ENCODE results near the gene RASSF8.

The RASSF8 gene

GRCh38 chr12:26114720-26115401 is 156.4 kb downstream of the RASSF8 start:
- Histone ChIP-seq H3K9me3 (ENCODE audit: control insufficient read depth, low read depth, low read length) (no peaks in the 10 kb centered on the region), H3K9ac (ENCODE audit: low read length) (peak overlapping the region; percentile 67), H3K4me1 (ENCODE audit: control insufficient read depth, low read depth, low read length) (peaks cover 23% of the 10 kb centered on the region), H3K36me3 (ENCODE audit: control insufficient read depth, low read depth, low read length) (no peaks in the 10 kb centered on the region), H3K27me3 (ENCODE audit: control insufficient read depth, insufficient read depth, low read length) (peaks cover 54% of the 10 kb centered on the region), H3K4me3 (ENCODE audit: low read length) (peak overlapping the region; percentile 63), H3K27ac (ENCODE audit: low read length) (no peak overlapping the region)

- no peak overlapping the region for H3K4me3 ChIP-seq (ENCODE audit: low read length)
- peaks cover 69% of the 10 kb centered on the region for H3K27me3 ChIP-seq (ENCODE audit: control insufficient read depth, insufficient read depth, low read length)
- H3K9me3 ChIP-seq (ENCODE audit: control insufficient read depth, low read depth, low read length): no peaks in the 10 kb centered on the region
- no peaks in the 10 kb centered on the region for H3K36me3 ChIP-seq (ENCODE audit: control insufficient read depth, low read depth, low read length)
- H3K27ac ChIP-seq (ENCODE audit: low read length): no peak overlapping the region
- no peak overlapping the region for H3K9ac ChIP-seq (ENCODE audit: low read length)
- H3K4me1 ChIP-seq (ENCODE audit: control insufficient read depth, low read depth, low read length): peaks cover 35% of the 10 kb centered on the region
These were observed 158.6 kb downstream of the RASSF8 start for GRCh38 chr12:26116829-26117715.

- no peak overlapping the region for H3K9ac ChIP-seq (ENCODE audit: low read length)
- H3K4me3 ChIP-seq (ENCODE audit: low read length): no peak overlapping the region
- H3K27me3 ChIP-seq (ENCODE audit: control insufficient read depth, insufficient read depth, low read length): peaks cover 71% of the 10 kb centered on the region
- H3K27ac ChIP-seq (ENCODE audit: low read length): no peak overlapping the region
- no peaks in the 10 kb centered on the region for H3K9me3 ChIP-seq (ENCODE audit: control insufficient read depth, low read depth, low read length)
- peaks cover 28% of the 10 kb centered on the region for H3K4me1 ChIP-seq (ENCODE audit: control insufficient read depth, low read depth, low read length)
- H3K36me3 ChIP-seq (ENCODE audit: control insufficient read depth, low read depth, low read length): no peaks in the 10 kb centered on the region
These were observed 159.8 kb downstream of the RASSF8 start for GRCh38 chr12:26118308-26118707.

GRCh38 chr12:26119391-26119989 is 161.0 kb downstream of the RASSF8 start:
- Histone ChIP-seq H3K36me3 (ENCODE audit: control insufficient read depth, low read depth, low read length) (no peaks in the 10 kb centered on the region), H3K27me3 (ENCODE audit: control insufficient read depth, insufficient read depth, low read length) (peaks cover 79% of the 10 kb centered on the region), H3K9ac (ENCODE audit: low read length) (no peak overlapping the region), H3K4me1 (ENCODE audit: control insufficient read depth, low read depth, low read length) (peaks cover 33% of the 10 kb centered on the region), H3K9me3 (ENCODE audit: control insufficient read depth, low read depth, low read length) (no peaks in the 10 kb centered on the region), H3K4me3 (ENCODE audit: low read length) (no peak overlapping the region), H3K27ac (ENCODE audit: low read length) (no peak overlapping the region)

GRCh38 chr12:26120561-26121274 is 162.2 kb downstream of the RASSF8 start:
- H3K4me3 ChIP-seq (ENCODE audit: low read length): peak overlapping the region; percentile 54
- peaks cover 35% of the 10 kb centered on the region for H3K4me1 ChIP-seq (ENCODE audit: control insufficient read depth, low read depth, low read length)
- H3K9ac ChIP-seq (ENCODE audit: low read length): no peak overlapping the region
- no peaks in the 10 kb centered on the region for H3K36me3 ChIP-seq (ENCODE audit: control insufficient read depth, low read depth, low read length)
- no peak overlapping the region for H3K27ac ChIP-seq (ENCODE audit: low read length)
- H3K9me3 ChIP-seq (ENCODE audit: control insufficient read depth, low read depth, low read length): no peaks in the 10 kb centered on the region
- H3K27me3 ChIP-seq (ENCODE audit: control insufficient read depth, insufficient read depth, low read length): peaks cover 78% of the 10 kb centered on the region

- Histone ChIP-seq H3K27me3 (ENCODE audit: control insufficient read depth, insufficient read depth, low read length) (peaks cover 78% of the 10 kb centered on the region), H3K9ac (ENCODE audit: low read length) (no peak overlapping the region), H3K27ac (ENCODE audit: low read length) (no peak overlapping the region)
These were observed 163.0 kb downstream of the RASSF8 start for GRCh38 chr12:26121323-26122060.

GRCh38 chr12:26122061-26122680 is 163.7 kb downstream of the RASSF8 start:
- H3K9ac ChIP-seq (ENCODE audit: low read length): no peak overlapping the region
- peaks cover 34% of the 10 kb centered on the region for H3K4me1 ChIP-seq (ENCODE audit: control insufficient read depth, low read depth, low read length)
- peak overlapping the region; percentile 54 for H3K4me3 ChIP-seq (ENCODE audit: low read length)
- H3K9me3 ChIP-seq (ENCODE audit: control insufficient read depth, low read depth, low read length): no peaks in the 10 kb centered on the region
- no peaks in the 10 kb centered on the region for H3K36me3 ChIP-seq (ENCODE audit: control insufficient read depth, low read depth, low read length)
- H3K27me3 ChIP-seq (ENCODE audit: control insufficient read depth, insufficient read depth, low read length): peaks cover 78% of the 10 kb centered on the region
- no peak overlapping the region for H3K27ac ChIP-seq (ENCODE audit: low read length)

More at GRCh38 chr12:26121323-26122060, 163.0 kb downstream of the RASSF8 start:
- no peaks in the 10 kb centered on the region for H3K9me3 ChIP-seq (ENCODE audit: control insufficient read depth, low read depth, low read length)
- H3K4me3 ChIP-seq (ENCODE audit: low read length): peak overlapping the region; percentile 54
- H3K36me3 ChIP-seq (ENCODE audit: control insufficient read depth, low read depth, low read length): no peaks in the 10 kb centered on the region
- peaks cover 35% of the 10 kb centered on the region for H3K4me1 ChIP-seq (ENCODE audit: control insufficient read depth, low read depth, low read length)

- Histone ChIP-seq H3K4me3 (ENCODE audit: low read length) (peak overlapping the region; percentile 71), H3K36me3 (ENCODE audit: control insufficient read depth, low read depth, low read length) (no peaks in the 10 kb centered on the region), H3K9ac (ENCODE audit: low read length) (no peak overlapping the region), H3K4me1 (ENCODE audit: control insufficient read depth, low read depth, low read length) (peaks cover 34% of the 10 kb centered on the region), H3K9me3 (ENCODE audit: control insufficient read depth, low read depth, low read length) (no peaks in the 10 kb centered on the region), H3K27me3 (ENCODE audit: control insufficient read depth, insufficient read depth, low read length) (peaks cover 81% of the 10 kb centered on the region), H3K27ac (ENCODE audit: low read length) (no peak overlapping the region)
These were observed 164.4 kb downstream of the RASSF8 start for GRCh38 chr12:26122681-26123481.

GRCh38 chr12:26123482-26123980 is 165.0 kb downstream of the RASSF8 start:
- Histone ChIP-seq H3K4me1 (ENCODE audit: control insufficient read depth, low read depth, low read length) (peaks cover 34% of the 10 kb centered on the region), H3K27ac (ENCODE audit: low read length) (no peak overlapping the region), H3K27me3 (ENCODE audit: control insufficient read depth, insufficient read depth, low read length) (peaks cover 87% of the 10 kb centered on the region), H3K36me3 (ENCODE audit: control insufficient read depth, low read depth, low read length) (no peaks in the 10 kb centered on the region), H3K9me3 (ENCODE audit: control insufficient read depth, low read depth, low read length) (no peaks in the 10 kb centered on the region), H3K4me3 (ENCODE audit: low read length) (peak overlapping the region; percentile 71), H3K9ac (ENCODE audit: low read length) (no peak overlapping the region)

All from iPS-18a (cell line).